CD4-positive, alpha-beta memory T cell (primary cell): ENCODE measurements around the gene MID1. TPM values are rescaled to one million over a fixed set of nuclear protein-coding genes. Genes with fewer than 3 reads are reported as not detected.

Experiments used
- CTCF ChIA-PET: fragments of 350-600 bp; sonication (Branson Sonifier 250); formaldehyde crosslinking; loops from one replicate; lab custom pipeline; 2021; ENCODE audit warnings: inconsistent platforms; ENCODE audit not compliant: partially characterized antibody; lab: Charles Lee
- POLR2A ChIA-PET: fragments of 350-600 bp; sonication (Branson Sonifier 250); formaldehyde crosslinking; loops from one replicate; lab custom pipeline; 2021; ENCODE audit not compliant: partially characterized antibody; lab: Charles Lee
- DNase-seq, 5 donors: peaks; one replicate each; pipeline versions ENCODE4 v3.0.0 to v3.0.0-alpha.2; 2020 to 2022; ENCODE audit warnings: mixed read lengths in 1 of 5
- H3K27ac ChIP-seq: one replicate; pipeline ENCODE4 v1.7.0; 2013; ENCODE audit warnings: low read depth, low read length
- H3K27me3 ChIP-seq: 2 replicates; pipeline ENCODE4 v1.7.0; 2013; ENCODE audit warnings: mild to moderate bottlenecking, low read length, moderate library complexity; ENCODE audit not compliant: insufficient read depth
- H3K36me3 ChIP-seq: 2 replicates; pipeline ENCODE4 v1.7.0; 2013; ENCODE audit warnings: mild to moderate bottlenecking, low read length, moderate library complexity; ENCODE audit not compliant: insufficient read depth
- H3K4me1 ChIP-seq: 2 replicates; pipeline ENCODE4 v1.7.0; 2013; ENCODE audit warnings: mild to moderate bottlenecking, low read length, moderate library complexity; ENCODE audit not compliant: insufficient read depth
- H3K4me3 ChIP-seq, 2 donors: one replicate each; pipeline ENCODE4 v1.7.0; 2013; ENCODE audit warnings: low read length in 2 of 2, mild to moderate bottlenecking in 1 of 2
- H3K9me3 ChIP-seq, 2 donors: one replicate each; pipeline ENCODE4 v1.7.0; 2013; ENCODE audit warnings: low read length in 2 of 2, control low read depth in 1 of 2; ENCODE audit not compliant: control insufficient read depth in 1 of 2
- H3K27ac Mint-ChIP-seq, 7 donors: one replicate each; pipeline ENCODE4 v1.8.0; 2020 to 2021; ENCODE audit warnings: mixed read lengths in 7 of 7, mild to moderate bottlenecking in 6 of 7, inconsistent platforms in 3 of 7, moderate library complexity in 3 of 7
- H3K27me3 Mint-ChIP-seq, 2 donors: one replicate each; pipeline ENCODE4 v1.8.0; 2020 to 2021; ENCODE audit warnings: mixed read lengths in 2 of 2
- H3K36me3 Mint-ChIP-seq, 2 donors: one replicate each; pipeline ENCODE4 v1.8.0; 2020 to 2021; ENCODE audit warnings: mixed read lengths in 2 of 2, inconsistent platforms in 1 of 2, mild to moderate bottlenecking in 1 of 2
- H3K4me1 Mint-ChIP-seq, 4 donors: one replicate each; pipeline ENCODE4 v1.8.0; 2020 to 2021; ENCODE audit warnings: mixed read lengths in 4 of 4, mild to moderate bottlenecking in 1 of 4
- H3K4me3 Mint-ChIP-seq, 8 donors: one replicate each; pipeline ENCODE4 v1.8.0; 2020 to 2021; ENCODE audit warnings: mixed read lengths in 8 of 8, mild to moderate bottlenecking in 7 of 8, moderate library complexity in 6 of 8, inconsistent platforms in 3 of 8
- H3K9me3 Mint-ChIP-seq, 8 donors: one replicate each; pipeline ENCODE4 v1.8.0; 2020 to 2021; ENCODE audit warnings: mixed read lengths in 8 of 8, mild to moderate bottlenecking in 5 of 8, inconsistent platforms in 3 of 8, moderate library complexity in 1 of 8
- intact Hi-C: fragments of 100-400 bp; cut with micrococcal nuclease; formaldehyde crosslinking; loops from one replicate; pipeline ENCODE4 v1.15.1; 2023
- polyA plus RNA-seq, 2 donors: library from polyadenylated mRNA; unstranded; fragments of 300-500 nt; fragmentation: Illumina TruSeq; gene quantifications; one replicate each; pipeline ENCODE4 v1.2.3, GENCODE V29; 2021
- total RNA-seq, 2 experiments: library from RNA; stranded (reverse); gene quantifications; one replicate each; pipeline ENCODE4 v1.2.3, GENCODE V29; 2021

MID1 gene
- total and polyA plus RNA-seq, 4 experiments from 2014 or later = not detected

DNA sequence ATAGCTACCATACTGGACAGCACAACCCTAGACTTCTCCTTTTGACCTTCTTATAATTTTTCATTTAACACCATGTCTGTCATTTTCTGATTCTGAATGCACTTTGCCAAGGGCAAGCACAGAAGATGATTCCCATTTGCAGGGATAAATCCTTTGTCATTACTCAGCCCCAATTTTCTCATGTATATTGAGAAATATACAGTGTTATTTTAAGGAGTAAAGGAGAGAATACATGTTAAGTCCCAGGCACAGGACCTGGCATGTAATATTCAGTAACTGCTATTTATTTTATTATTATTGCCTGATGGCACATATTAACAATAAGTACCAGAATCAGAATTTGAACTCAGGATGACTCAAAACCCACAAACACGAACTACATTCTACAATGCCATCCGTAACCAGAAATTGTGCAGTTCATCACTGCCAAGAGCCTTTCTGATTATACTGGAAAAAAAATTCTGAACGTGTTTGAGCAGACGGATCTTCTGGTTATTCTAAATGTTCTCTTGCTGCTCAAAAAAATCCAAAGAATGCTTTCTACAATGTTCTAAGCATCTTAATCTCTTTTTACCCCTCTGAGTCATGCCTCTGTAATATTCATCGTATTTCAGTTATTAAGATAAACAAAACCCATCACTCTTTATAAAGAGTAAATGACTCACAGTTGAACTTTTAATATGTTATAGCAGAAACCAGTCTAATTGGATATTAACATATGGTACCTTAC is 170.0 kb downstream of the MID1 start:
- POLR2A ChIA-PET = no interaction called here
- H3K27me3 ChIP-seq = no peaks in the 10 kb centered on the region
- Mint-ChIP-seq H3K36me3 (no peaks in the 10 kb centered on the region), H3K9me3 (peaks cover 0 to 6% (median 0%) of the 10 kb centered on the region in 8 donors), H3K4me1 (no peaks in the 10 kb centered on the region), H3K27me3 (no peaks in the 10 kb centered on the region), H3K27ac (no peak overlapping the region), H3K4me3 (no peak overlapping the region)
- no peaks in the 10 kb centered on the region for H3K9me3 ChIP-seq
- H3K4me1 ChIP-seq = no peaks in the 10 kb centered on the region
- CTCF ChIA-PET = no interaction called here
- intact Hi-C loops = no loop called here
- no peaks in the 10 kb centered on the region for H3K36me3 ChIP-seq
- no peak overlapping the region for H3K4me3 ChIP-seq
- no peak overlapping the region for H3K27ac ChIP-seq
- no peak for DNase-seq

DNA sequence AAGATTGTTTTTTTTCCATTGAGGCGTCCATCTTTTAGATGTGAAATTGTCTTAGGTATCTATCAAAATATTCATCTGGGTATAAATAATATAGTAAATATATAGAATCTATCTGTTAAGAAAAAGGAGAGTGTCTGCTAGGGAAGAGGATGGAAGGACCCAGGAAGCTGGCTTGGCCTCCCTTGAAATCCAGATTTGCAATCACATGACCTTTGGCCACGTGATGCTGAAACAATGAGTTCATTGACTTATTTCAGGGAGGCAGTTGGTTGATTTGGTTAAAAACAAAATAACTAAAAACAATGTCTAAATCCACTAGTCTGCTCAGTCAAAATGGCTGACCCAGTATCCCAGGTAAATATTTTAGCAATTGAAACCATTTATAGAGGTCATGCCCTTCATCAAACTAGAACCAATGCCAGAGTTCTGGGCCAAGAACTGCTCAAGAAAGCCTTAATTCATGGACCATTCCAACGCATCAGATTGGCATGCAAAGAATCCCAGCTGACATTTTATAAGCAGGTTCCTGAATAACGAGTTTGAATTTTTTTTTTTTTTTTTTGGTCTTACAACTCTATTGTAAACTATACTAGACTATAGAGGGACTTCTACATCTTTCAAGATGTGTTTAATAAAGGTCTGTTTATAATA is 172.7 kb downstream of the MID1 start:
- DNase-seq = no peak
- Mint-ChIP-seq H3K27ac (no peak overlapping the region), H3K4me3 (no peak overlapping the region), H3K36me3 (no peaks in the 10 kb centered on the region), H3K27me3 (no peaks in the 10 kb centered on the region), H3K4me1 (no peaks in the 10 kb centered on the region), H3K9me3 (peaks cover 0 to 5% (median 0%) of the 10 kb centered on the region in 8 donors)
- POLR2A ChIA-PET = no interaction called here
- intact Hi-C loops = no loop called here
- Histone ChIP-seq H3K27me3 (no peaks in the 10 kb centered on the region), H3K9me3 (no peaks in the 10 kb centered on the region), H3K36me3 (no peaks in the 10 kb centered on the region), H3K27ac (no peak overlapping the region), H3K4me1 (no peaks in the 10 kb centered on the region), H3K4me3 (no peak overlapping the region)
- CTCF ChIA-PET = no interaction called here

DNA sequence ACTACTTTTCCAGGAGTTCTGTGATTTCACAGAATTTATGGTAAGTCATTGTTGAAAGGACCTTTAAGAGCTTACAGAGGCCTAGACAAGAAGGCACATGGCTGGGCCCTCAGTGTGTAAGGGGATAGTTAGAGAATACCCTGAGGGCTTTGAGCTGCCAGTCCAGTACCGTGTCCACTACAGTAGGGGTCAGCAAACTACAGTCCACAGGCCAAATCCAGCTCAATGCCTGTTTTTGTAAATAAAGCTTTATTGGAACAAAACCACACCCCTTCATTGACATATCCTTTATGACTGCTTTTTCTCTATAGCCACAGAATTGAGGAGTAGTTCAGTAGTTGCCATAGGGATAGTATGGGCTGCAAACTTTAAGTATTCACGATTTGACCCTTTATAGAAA is 176.2 kb downstream of the MID1 start:
- no peaks in the 10 kb centered on the region for H3K36me3 Mint-ChIP-seq
- CTCF ChIA-PET = no interaction called here

DNA sequence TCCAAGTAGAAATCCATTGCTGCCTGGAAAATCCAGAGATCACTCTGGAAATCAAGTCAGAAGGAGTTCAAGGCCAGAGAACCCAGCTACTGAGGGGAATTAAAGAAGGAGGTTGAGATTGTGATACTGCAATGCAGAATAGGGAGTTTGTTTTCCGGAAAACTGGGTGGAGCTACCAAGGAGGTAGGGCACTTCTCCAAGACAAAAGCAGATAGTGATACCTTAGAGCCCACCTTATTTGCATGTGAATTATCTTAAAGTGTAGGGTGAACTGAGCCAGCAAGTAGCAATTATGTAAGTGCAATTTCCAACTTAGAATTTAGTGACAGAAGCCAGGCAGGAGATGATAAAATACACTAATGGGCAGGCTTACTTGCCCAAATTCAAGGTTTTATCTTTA is 178.9 kb downstream of the MID1 start:
- ChIA-PET POLR2A (no interaction called here), CTCF (no interaction called here)
- Histone ChIP-seq H3K27ac (no peak overlapping the region), H3K36me3 (no peaks in the 10 kb centered on the region), H3K4me1 (no peaks in the 10 kb centered on the region), H3K9me3 (no peaks in the 10 kb centered on the region), H3K27me3 (no peaks in the 10 kb centered on the region), H3K4me3 (no peak overlapping the region)
- Mint-ChIP-seq H3K27me3 (no peaks in the 10 kb centered on the region), H3K4me1 (no peaks in the 10 kb centered on the region), H3K27ac (no peak overlapping the region), H3K36me3 (no peaks in the 10 kb centered on the region), H3K9me3 (peaks cover 0 to 19% (median 1%) of the 10 kb centered on the region in 8 donors), H3K4me3 (no peak overlapping the region)
- DNase-seq = no peak
- intact Hi-C loops = no loop called here

More for the DNA sequence above, 176.2 kb downstream of the MID1 start:
- Histone ChIP-seq H3K9me3 (no peaks in the 10 kb centered on the region), H3K4me1 (no peaks in the 10 kb centered on the region), H3K27me3 (no peaks in the 10 kb centered on the region), H3K4me3 (no peak overlapping the region), H3K27ac (no peak overlapping the region), H3K36me3 (no peaks in the 10 kb centered on the region)
- no peaks in the 10 kb centered on the region for H3K27me3 Mint-ChIP-seq
- H3K9me3 Mint-ChIP-seq = peaks cover 0 to 19% (median 1%) of the 10 kb centered on the region in 8 donors
- H3K4me1 Mint-ChIP-seq = no peaks in the 10 kb centered on the region
- no peak overlapping the region for H3K4me3 Mint-ChIP-seq
- no peak overlapping the region for H3K27ac Mint-ChIP-seq
- intact Hi-C loops = no loop called here
- DNase-seq = no peak
- POLR2A ChIA-PET = no interaction called here

DNA sequence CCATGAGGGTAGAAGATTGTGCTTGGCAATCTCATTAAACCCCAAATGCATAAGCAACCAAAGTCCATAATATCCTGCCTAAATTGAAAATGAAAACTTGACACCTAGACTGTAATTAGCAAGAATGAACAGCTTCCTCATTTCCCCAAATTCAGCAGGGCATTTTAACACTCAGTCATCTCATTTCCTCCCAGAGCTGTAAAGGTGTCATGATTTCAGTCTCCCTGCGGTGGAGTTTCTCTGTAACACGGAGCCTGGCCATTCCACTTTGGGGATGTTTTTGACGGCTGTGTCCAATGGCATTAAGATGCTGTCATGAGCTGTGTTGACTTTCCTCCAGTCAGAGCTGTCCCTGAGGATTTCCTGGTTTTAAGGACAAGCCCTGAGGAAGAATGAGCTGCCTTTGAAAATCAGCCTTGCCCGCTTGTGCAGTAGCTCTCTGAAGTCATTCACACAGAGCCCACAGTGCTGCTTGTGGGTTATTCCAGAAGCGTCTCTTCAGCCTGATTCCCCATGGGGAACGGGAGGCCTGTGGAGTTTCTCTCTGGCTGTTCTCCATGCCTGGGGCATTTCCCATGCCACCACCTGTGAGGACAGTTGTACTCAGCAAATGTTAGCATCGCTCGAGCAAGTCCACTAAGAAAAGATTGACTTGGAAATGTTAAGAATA is 187.0 kb downstream of the MID1 start:
- no peaks in the 10 kb centered on the region for H3K36me3 ChIP-seq
- H3K4me1 ChIP-seq = no peaks in the 10 kb centered on the region
- no peak for DNase-seq
- Mint-ChIP-seq H3K27me3 (no peaks in the 10 kb centered on the region), H3K4me1 (no peaks in the 10 kb centered on the region), H3K27ac (no peak overlapping the region), H3K9me3 (peaks cover 0 to 4% (median 2%) of the 10 kb centered on the region in 8 donors), H3K4me3 (no peak overlapping the region), H3K36me3 (no peaks in the 10 kb centered on the region)
- no peak overlapping the region for H3K4me3 ChIP-seq
- CTCF ChIA-PET = no interaction called here
- POLR2A ChIA-PET = no interaction called here
- H3K27me3 ChIP-seq = no peaks in the 10 kb centered on the region
- intact Hi-C loops = no loop called here
- H3K27ac ChIP-seq = no peak overlapping the region
- no peaks in the 10 kb centered on the region for H3K9me3 ChIP-seq

DNA sequence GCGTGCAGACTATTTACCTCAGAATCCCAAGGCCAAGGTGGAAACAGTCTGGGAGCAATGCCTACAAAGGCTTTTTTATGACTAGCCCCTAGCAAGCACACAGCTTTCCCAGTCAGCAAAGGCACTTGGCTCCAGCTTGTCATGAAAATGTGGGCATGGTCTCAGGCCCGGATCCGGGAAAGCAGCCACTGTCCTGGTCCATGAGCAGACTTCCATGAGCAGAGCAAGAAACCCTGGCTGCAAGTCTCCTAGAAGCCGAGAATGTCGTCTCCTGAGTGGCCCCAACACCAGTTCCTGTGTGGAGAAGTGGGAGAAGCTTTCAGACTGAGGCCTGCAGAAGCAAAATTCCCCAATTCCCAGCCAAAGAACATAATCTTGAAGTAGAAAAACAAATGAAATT is 190.5 kb downstream of the MID1 start:
- no peaks in the 10 kb centered on the region for H3K27me3 ChIP-seq
- Mint-ChIP-seq H3K4me3 (no peak overlapping the region), H3K27me3 (no peaks in the 10 kb centered on the region), H3K4me1 (no peaks in the 10 kb centered on the region), H3K36me3 (no peaks in the 10 kb centered on the region), H3K27ac (no peak overlapping the region), H3K9me3 (peaks cover 0 to 10% (median 3%) of the 10 kb centered on the region in 8 donors)
- no peaks in the 10 kb centered on the region for H3K36me3 ChIP-seq
- CTCF ChIA-PET = no interaction called here
- intact Hi-C loops = no loop called here
- no peaks in the 10 kb centered on the region for H3K9me3 ChIP-seq
- H3K4me3 ChIP-seq = no peak overlapping the region
- POLR2A ChIA-PET = no interaction called here
- no peak overlapping the region for H3K27ac ChIP-seq
- no peak for DNase-seq
- no peaks in the 10 kb centered on the region for H3K4me1 ChIP-seq

DNA sequence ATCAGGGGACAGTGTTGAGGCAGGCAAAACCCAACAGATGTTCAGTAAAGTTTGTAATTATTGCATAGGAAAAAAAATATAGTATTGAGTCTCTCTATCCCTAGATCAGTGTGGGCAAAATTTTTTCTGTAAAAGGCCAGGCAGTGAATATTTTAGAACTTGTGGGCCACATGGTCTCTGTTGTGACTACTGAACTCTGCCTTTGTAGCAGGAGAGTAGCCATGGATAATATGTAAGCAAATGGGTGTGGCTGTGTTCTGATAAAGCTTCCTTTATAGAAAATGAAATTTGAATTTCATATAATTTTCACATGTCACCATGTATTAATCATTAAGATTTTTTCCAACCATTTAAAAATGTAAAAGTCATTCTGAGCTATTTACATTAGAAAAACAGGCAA is 193.1 kb downstream of the MID1 start:
- CTCF ChIA-PET = no interaction called here
- POLR2A ChIA-PET = no interaction called here
- no peaks in the 10 kb centered on the region for H3K27me3 ChIP-seq
- H3K27me3 Mint-ChIP-seq = no peaks in the 10 kb centered on the region
- DNase-seq = no peak
- no peaks in the 10 kb centered on the region for H3K4me1 ChIP-seq
- H3K27ac ChIP-seq = no peak overlapping the region
- H3K27ac Mint-ChIP-seq = no peak overlapping the region
- H3K4me3 Mint-ChIP-seq = no peak overlapping the region
- intact Hi-C loops = no loop called here
- no peaks in the 10 kb centered on the region for H3K36me3 ChIP-seq
- H3K4me1 Mint-ChIP-seq = no peaks in the 10 kb centered on the region
- H3K36me3 Mint-ChIP-seq = no peaks in the 10 kb centered on the region
- no peaks in the 10 kb centered on the region for H3K9me3 ChIP-seq
- no peak overlapping the region for H3K4me3 ChIP-seq
- peaks cover 0 to 10% (median 0%) of the 10 kb centered on the region in 8 donors for H3K9me3 Mint-ChIP-seq
